H1 (cell line): ENCODE results near the gene SLFN12. TPM values are rescaled to one million over a fixed set of nuclear protein-coding genes. Genes with fewer than 3 reads are reported as not detected.

ENCODE experiments used
- CTCF ChIA-PET: fragments of 300-600 bp; sonication (Branson Sonifier 250); formaldehyde crosslinking; loops from one replicate; lab custom pipeline; 2021; ENCODE audit not compliant: partially characterized antibody; lab: Charles Lee
- POLR2A ChIA-PET: fragments of 300-600 bp; sonication (Branson Sonifier 250); formaldehyde crosslinking; loops from one replicate; lab custom pipeline; 2021; ENCODE audit warnings: inconsistent platforms; ENCODE audit not compliant: partially characterized antibody; lab: Charles Lee
- DNase-seq, 2 experiments: peaks; one replicate each; pipeline versions ENCODE4 v3.0.0 to v3.0.0-alpha.2; 2010 to 2022; ENCODE audit warnings: low spot score in 2 of 2, low read depth in 1 of 2, mixed read lengths in 1 of 2
- FAIRE-seq: peaks from 2 replicates; lab custom pipeline; 2011; peaks lifted over from hg19 to GRCh38; lab: Jason Lieb, UNC
- H2AFZ ChIP-seq: 2 replicates; pipeline ENCODE4 v1.8.1; 2012; ENCODE audit warnings: low read length, inconsistent platforms
- H2AK5ac ChIP-seq: 2 replicates; pipeline ENCODE4 v1.6.1; 2013; ENCODE audit warnings: low read depth, low read length
- H2BK120ac ChIP-seq: replicated peaks from 2 replicates; pipeline ENCODE3; 2013; ENCODE audit warnings: low read depth, low read length, inconsistent platforms
- H2BK12ac ChIP-seq: 2 replicates; pipeline ENCODE4 v1.6.1; 2013; ENCODE audit warnings: low read depth, low read length
- H2BK15ac ChIP-seq: 2 replicates; pipeline ENCODE4 v1.6.1; 2013; ENCODE audit warnings: low read length
- H2BK20ac ChIP-seq: 2 replicates; pipeline ENCODE4 v1.6.1; 2013; ENCODE audit warnings: low read length
- H2BK5ac ChIP-seq: 2 replicates; pipeline ENCODE4 v1.6.1; 2013; ENCODE audit warnings: low read depth, low read length
- H3K14ac ChIP-seq: 2 replicates; pipeline ENCODE4 v1.6.1; 2013; ENCODE audit warnings: inconsistent platforms; ENCODE audit not compliant: insufficient read length
- H3K18ac ChIP-seq: 2 replicates; pipeline ENCODE4 v1.6.1; 2013; ENCODE audit warnings: low read length; ENCODE audit errors: extremely low read depth
- H3K23ac ChIP-seq: 2 replicates; pipeline ENCODE4 v1.6.1; 2013; ENCODE audit warnings: inconsistent platforms; ENCODE audit not compliant: insufficient read length
- H3K23me2 ChIP-seq: 2 replicates; pipeline ENCODE4 v1.6.1; 2013; ENCODE audit warnings: low read depth, low read length
- H3K27ac ChIP-seq: 2 replicates; pipeline ENCODE4 v1.6.1; 2011; ENCODE audit warnings: low read depth, low read length, inconsistent platforms
- H3K27me3 ChIP-seq, 4 experiments: replicated peaks in 1 of 4; 1 replicate in 1 of 4; 2 replicates in 3 of 4; pipeline versions ENCODE4 v1.6.1 to v1.8.1; 2011 to 2013; ENCODE audit warnings: low read length in 3 of 4, mild to moderate bottlenecking in 3 of 4, inconsistent platforms in 2 of 4, mixed read lengths in 2 of 4, moderate library complexity in 1 of 4; ENCODE audit not compliant: control insufficient read depth in 3 of 4, insufficient read depth in 3 of 4; ENCODE audit errors: extremely low read depth in 1 of 4
- H3K36me3 ChIP-seq, 4 experiments: 2 replicates each; pipeline versions ENCODE4 v1.6.1 to v1.8.1; 2011 to 2013; ENCODE audit warnings: mild to moderate bottlenecking in 4 of 4, low read length in 3 of 4, moderate library complexity in 2 of 4, control low read depth in 1 of 4, inconsistent platforms in 1 of 4; ENCODE audit not compliant: insufficient read depth in 4 of 4, control insufficient read depth in 2 of 4
- H3K4ac ChIP-seq: replicated peaks from 2 replicates; pipeline ENCODE3; 2013; ENCODE audit warnings: low read length, low read depth, mixed read lengths, inconsistent platforms; ENCODE audit not compliant: insufficient read length
- H3K4me1 ChIP-seq, 4 experiments: replicated peaks in 1 of 4; 1 replicate in 1 of 4; 2 replicates in 3 of 4; pipeline versions ENCODE4 v1.6.1 to v1.8.1; 2011 to 2013; ENCODE audit warnings: low read length in 3 of 4, inconsistent platforms in 2 of 4, mixed read lengths in 1 of 4; ENCODE audit not compliant: insufficient read depth in 4 of 4, control insufficient read depth in 3 of 4
- H3K4me2 ChIP-seq, 2 experiments: 2 replicates each; pipeline versions ENCODE4 v1.6.1 to v1.8.1; 2011 to 2013; ENCODE audit warnings: low read depth in 2 of 2, low read length in 2 of 2, control low read depth in 1 of 2, inconsistent platforms in 1 of 2, mild to moderate bottlenecking in 1 of 2; ENCODE audit not compliant: insufficient read depth in 1 of 2
- H3K4me3 ChIP-seq, 4 experiments: fragments of 200-600, 300-600 bp in 1 of 4; sonication (generic), shearing (Covaris generic), sonication (Bioruptor Twin) in 1 of 4; 2 replicates each; pipeline versions ENCODE4 v1.5.1 to v1.8.1; 2011 to 2016; ENCODE audit warnings: low read length in 4 of 4, low read depth in 3 of 4, control low read depth in 2 of 4, inconsistent platforms in 2 of 4, mild to moderate bottlenecking in 2 of 4, mixed read lengths in 1 of 4, moderate library complexity in 1 of 4; ENCODE audit not compliant: insufficient read depth in 2 of 4; ENCODE audit errors: extremely low read depth in 1 of 4
- H3K56ac ChIP-seq: replicated peaks from 2 replicates; pipeline ENCODE3; 2013; ENCODE audit warnings: low read depth, mild to moderate bottlenecking, mixed read lengths, low read length, inconsistent platforms; ENCODE audit not compliant: insufficient read length
- H3K79me1 ChIP-seq: 2 replicates; pipeline ENCODE4 v1.6.1; 2013; ENCODE audit warnings: low read depth, low read length, control low read depth
- H3K79me2 ChIP-seq, 2 experiments: 2 replicates each; pipeline versions ENCODE4 v1.6.1 to v1.8.1; 2012 to 2013; ENCODE audit warnings: low read length in 2 of 2, mild to moderate bottlenecking in 2 of 2, inconsistent platforms in 1 of 2; ENCODE audit not compliant: insufficient read depth in 2 of 2, control insufficient read depth in 1 of 2
- H3K9ac ChIP-seq, 4 experiments: replicated peaks in 1 of 4; 1 replicate in 1 of 4; 2 replicates in 3 of 4; pipeline versions ENCODE4 v1.6.1 to v1.8.1; 2011 to 2013; ENCODE audit warnings: low read depth in 3 of 4, low read length in 3 of 4, control low read depth in 2 of 4, mild to moderate bottlenecking in 2 of 4, moderate library complexity in 2 of 4, inconsistent platforms in 1 of 4; ENCODE audit errors: extremely low read depth in 1 of 4
- H3K9me3 ChIP-seq, 2 experiments: 2 replicates each; pipeline versions ENCODE4 v1.6.1 to v1.8.1; 2012 to 2013; ENCODE audit warnings: mild to moderate bottlenecking in 2 of 2, moderate library complexity in 2 of 2, control low read depth in 1 of 2, inconsistent platforms in 1 of 2, low read depth in 1 of 2, low read length in 1 of 2, mixed read lengths in 1 of 2; ENCODE audit not compliant: insufficient read depth in 2 of 2
- H4K20me1 ChIP-seq, 2 experiments: replicated peaks in 1 of 2; 2 replicates each; pipeline versions ENCODE3 to v1.8.1; 2011 to 2013; ENCODE audit warnings: inconsistent platforms in 2 of 2, low read length in 2 of 2, mild to moderate bottlenecking in 1 of 2; ENCODE audit not compliant: insufficient read depth in 2 of 2, control insufficient read depth in 1 of 2
- H4K5ac ChIP-seq: 2 replicates; pipeline ENCODE4 v1.6.1; 2013; ENCODE audit warnings: low read length, low read depth, mixed read lengths, inconsistent platforms; ENCODE audit not compliant: insufficient read length
- H4K8ac ChIP-seq: 2 replicates; pipeline ENCODE4 v1.8.0; 2013; ENCODE audit warnings: mild to moderate bottlenecking, moderate library complexity, low read length, inconsistent platforms; ENCODE audit not compliant: insufficient read depth; ENCODE audit errors: extremely low read depth
- H4K91ac ChIP-seq: replicated peaks from 2 replicates; pipeline ENCODE3; 2013; ENCODE audit warnings: low read length, mixed read lengths, inconsistent platforms; ENCODE audit not compliant: insufficient read length
- CREB1 ChIP-seq: IDR thresholded peaks from 2 replicates; pipeline ENCODE4 v1.6.1; 2012; ENCODE audit warnings: inconsistent platforms
- CTBP2 ChIP-seq: IDR thresholded peaks from 2 replicates; pipeline ENCODE4 v1.7.0; 2011; ENCODE audit warnings: borderline replicate concordance, mild to moderate bottlenecking, moderate library complexity, mixed read lengths, low read length; ENCODE audit not compliant: insufficient read depth, insufficient read length
- EGR1 ChIP-seq: IDR thresholded peaks from 2 replicates; pipeline ENCODE4 v1.6.1; 2011; ENCODE audit warnings: low read depth, low read length, borderline replicate concordance
- MAX ChIP-seq: IDR thresholded peaks from 2 replicates; pipeline ENCODE4 v1.6.1; 2012; ENCODE audit warnings: inconsistent platforms
- PHF8 ChIP-seq: fragments of 200-600 bp; sonication (generic); conservative IDR thresholded peaks from 2 replicates; pipeline ENCODE4 v1.7.1; 2012; ENCODE audit warnings: low read depth, mild to moderate bottlenecking, inconsistent platforms, low read length, moderate library complexity
- SP1 ChIP-seq: IDR thresholded peaks from 2 replicates; pipeline ENCODE4 v1.6.1; 2011; ENCODE audit warnings: low read depth, low read length
- SRF ChIP-seq: IDR thresholded peaks from 2 replicates; pipeline ENCODE4 v1.6.1; 2011; ENCODE audit warnings: mild to moderate bottlenecking, low read depth, low read length, moderate library complexity
- TAF1 ChIP-seq: IDR thresholded peaks from 2 replicates; pipeline ENCODE4 v1.6.1; 2011; ENCODE audit warnings: mild to moderate bottlenecking, low read depth, low read length
- TAF7 ChIP-seq: optimal IDR thresholded peaks from 2 replicates; pipeline ENCODE3; 2011; ENCODE audit warnings: low read depth, mild to moderate bottlenecking, inconsistent platforms, low read length, moderate library complexity, borderline replicate concordance
- WGBS, 2 experiments: shearing (Covaris generic) in 1 of 2; methylation state at CpG; one replicate each; pipeline versions ENCODE4 v1.1.6 to v1.1.7; 2013 to 2015; ENCODE audit warnings: low lambda C conversion rate in 2 of 2, mixed read lengths in 2 of 2, inconsistent platforms in 1 of 2, low coverage in 1 of 2, missing lambda C conversion rate in 1 of 2; ENCODE audit not compliant: insufficient replicate concordance in 2 of 2, insufficient coverage in 1 of 2, insufficient read length in 1 of 2; ENCODE audit errors: extremely low coverage in 1 of 2, missing lambda C conversion rate in 1 of 2; 5-methylcytosine and 5-hydroxymethylcytosine counted together
- polyA plus RNA-seq, 7 experiments: library from polyadenylated mRNA; depleted of rRNA in 3 of 7; stranded (reverse) in 5 of 7; unstranded in 2 of 7; fragments of >200 nt in 5 of 7; fragments of 200-250 nt in 2 of 7; gene quantifications; 1 replicate in 5 of 7; 2 replicates in 1 of 7; 4 replicates in 1 of 7; pipeline versions ENCODE4 v1.2.1 to v1.2.3, GENCODE V29; 2011 to 2013; ENCODE audit warnings: missing spikeins in 2 of 7, mixed read lengths in 2 of 7
- total RNA-seq: library from RNA; stranded (reverse); fragmentation: NEBNext Ultra II Directional; extraction: Animal tissue kit (Norgen Biotek cat#: 25700); gene quantifications from 2 replicates; pipeline ENCODE4 v1.2.1, GENCODE V29; 2021

Gene SLFN12
- total and polyA plus RNA-seq, 2 of the 8 experiments (the other 6 are each of a cell fraction or from before 2014, with no cell fraction given): 1.6 to 10.7 TPM

GRCh38 chr17:35448214-35448898 is 16.1 kb upstream of the SLFN12 start, which contains the start of gene SLFN13:
Gene SLFN13 (minus strand): TSS chr17:35448766. CDS start chr17:35445680, 3,086 bp downstream.
- POLR2A ChIA-PET: interaction anchor here (1.0 to 3.5 kb wide), 9 partner anchors 9 to 102 kb away, joined by 3 to 38 read pairs (median 4); partner anchors contain the start of gene SLFN12
- Histone ChIP-seq H3K56ac (peak within 1 kb of the TSS; percentile 9), H3K79me2 (no peaks in the 10 kb centered on the region), H2AK5ac (no peak within 1 kb of the TSS), H2BK20ac (0 out of 2 replicates have a peak within 1 kb of the TSS, but pooled peaks have one; percentile 80), H3K4me3 (peak within 1 kb of the TSS; percentile 42 to 64 (median 52)), H3K14ac (no peak within 1 kb of the TSS), H3K23me2 (peaks cover 4% of the 10 kb centered on the region; the same call in 1 of the 2 replicates), H4K20me1 (peaks cover 0 to 5% of the 10 kb centered on the region in 2 experiments), H4K5ac (no peak within 1 kb of the TSS), H2BK120ac (no peak within 1 kb of the TSS), H2BK5ac (peak within 1 kb of the TSS; percentile 67; the same call in 1 of the 2 replicates), H3K4me1 (peaks cover 0 to 4% (median 4%) of the 10 kb centered on the region in 4 experiments; a peak in 5 of 7 replicates), H3K9ac (peak within 1 kb of the TSS in 3 of 4 experiments; percentile 72 to 79 (median 78); a peak in 6 of 7 replicates), H3K79me1 (no peaks in the 10 kb centered on the region), H2AFZ (peak within 1 kb of the TSS; percentile 77; the same call in 1 of the 2 replicates), H4K8ac (peak within 1 kb of the TSS; percentile 86; the same call in 1 of the 2 replicates), H3K18ac (peak within 1 kb of the TSS; percentile 60), H3K23ac (no peak within 1 kb of the TSS), H3K4me2 (peak within 1 kb of the TSS; percentile 71 to 92), H2BK15ac (peak within 1 kb of the TSS; percentile 61; the same call in 1 of the 2 replicates), H3K36me3 (peaks cover 0 to 4% (median 2%) of the 10 kb centered on the region in 4 experiments; a peak in 3 of 8 replicates), H3K4ac (no peak within 1 kb of the TSS), H4K91ac (peak within 1 kb of the TSS; percentile 70), H3K27ac (peak within 1 kb of the TSS; percentile 71; the same call in 1 of the 2 replicates), H3K27me3 (peaks cover 7 to 57% (median 40%) of the 10 kb centered on the region in 4 experiments), H3K9me3 (no peaks in the 10 kb centered on the region), H2BK12ac (peak within 1 kb of the TSS; percentile 94; the same call in 1 of the 2 replicates)
- WGBS, 2 experiments: 1% methylated on average over 32 of the region's 44 CpGs; no CpG with 5 or more reads in 1 of the 2 experiments
- CTCF ChIA-PET: interaction anchor here (0.7 to 2.0 kb wide), 8 partner anchors 10 to 136 kb away, joined by 3 to 6 read pairs (median 3); no protein-coding TSS in a partner anchor
- DNase-seq (peak; percentile 73 to 84), FAIRE-seq (peak; percentile 69)
- no peak for TF ChIP-seq TAF7
- TF ChIP-seq MAX: peak; percentile 96; the same call in 1 of the 2 replicates
- peak; percentile 76 for TF ChIP-seq SRF
- TF ChIP-seq PHF8: peak; percentile 75
- TF ChIP-seq SP1: peak; percentile 76; the same call in 1 of the 2 replicates
- TF ChIP-seq CREB1: no peak
- TF ChIP-seq EGR1: peak; percentile 89
- peak; percentile 70 for TF ChIP-seq TAF1
- no peak for TF ChIP-seq CTBP2
